ENCODE measurements around the gene CAMK2B.
A peak's percentile ranks its signal among the peaks of the same experiment; 100 is the strongest.

Gene CAMK2B

GRCh38 chr7:44247868-44248651 is 77.3 kb downstream of the CAMK2B start:
- no peak for DNase-seq

- DNase-seq, result no peak
Observed at GRCh38 chr7:44246396-44247113, 78.8 kb downstream of the CAMK2B start.

GRCh38 chr7:44244282-44244681 is 81.1 kb downstream of the CAMK2B start:
- DNase-seq, result peak; percentile 46

- no peak for DNase-seq
Observed at GRCh38 chr7:44242091-44242490, 83.3 kb downstream of the CAMK2B start.

- DNase-seq, result peak; percentile 60
Observed at GRCh38 chr7:44240983-44241510, 84.3 kb downstream of the CAMK2B start.

- no peak for DNase-seq
Observed at GRCh38 chr7:44240376-44240775, 85.0 kb downstream of the CAMK2B start.

GRCh38 chr7:44239361-44239760 is 86.0 kb downstream of the CAMK2B start:
- DNase-seq, result no peak

- DNase-seq, result no peak
Observed at GRCh38 chr7:44238116-44238695, 87.2 kb downstream of the CAMK2B start.

GRCh38 chr7:44237696-44238095 is 87.7 kb downstream of the CAMK2B start:
- no peak for DNase-seq

GRCh38 chr7:44236333-44236728 is 89.1 kb downstream of the CAMK2B start:
- no peak for DNase-seq

GRCh38 chr7:44235582-44236332 is 89.6 kb downstream of the CAMK2B start:
- DNase-seq, result no peak

GRCh38 chr7:44235066-44235465 is 90.3 kb downstream of the CAMK2B start:
- DNase-seq, result no peak

- DNase-seq, result no peak
Observed at GRCh38 chr7:44232901-44233715, 92.3 kb downstream of the CAMK2B start.

GRCh38 chr7:44232396-44232795 is 93.0 kb downstream of the CAMK2B start:
- DNase-seq, result no peak

- DNase-seq, result no peak
Observed at GRCh38 chr7:44231088-44231487, 94.3 kb downstream of the CAMK2B start.

- no peak for DNase-seq
Observed at GRCh38 chr7:44230286-44230685, 95.1 kb downstream of the CAMK2B start.

- DNase-seq, result no peak
Observed at GRCh38 chr7:44229546-44230105, 95.8 kb downstream of the CAMK2B start.

GRCh38 chr7:44228571-44229350 is 96.6 kb downstream of the CAMK2B start:
- DNase-seq, result no peak

- DNase-seq, result no peak
Observed at GRCh38 chr7:44227911-44228310, 97.5 kb downstream of the CAMK2B start.

GRCh38 chr7:44226396-44226753 is 99.0 kb downstream of the CAMK2B start:
- no peak for DNase-seq
